Type B pancreatic cell (in vitro differentiated cells): ENCODE results near the gene CCP110. TPM values are rescaled to one million over a fixed set of nuclear protein-coding genes. Genes with fewer than 3 reads are reported as not detected.

ENCODE experiments used
- DNase-seq: peaks from one replicate; pipeline ENCODE4 v3.0.0; 2021; ENCODE audit warnings: mixed read lengths; ENCODE audit not compliant: unreplicated experiment; ENCODE audit errors: extremely low spot score
- H3K27ac Mint-ChIP-seq: 2 replicates; pipeline ENCODE4 v1.8.0; 2021; ENCODE audit warnings: mild to moderate bottlenecking, mixed read lengths
- H3K27me3 Mint-ChIP-seq: 2 replicates; pipeline ENCODE4 v1.8.0; 2021; ENCODE audit warnings: mixed read lengths
- H3K36me3 Mint-ChIP-seq: 2 replicates; pipeline ENCODE4 v1.8.0; 2021; ENCODE audit warnings: mixed read lengths
- H3K4me1 Mint-ChIP-seq: one replicate; pipeline ENCODE4 v1.8.0; 2021; ENCODE audit warnings: mixed read lengths; ENCODE audit not compliant: unreplicated experiment
- H3K4me3 Mint-ChIP-seq: 2 replicates; pipeline ENCODE4 v1.8.0; 2021; ENCODE audit warnings: mild to moderate bottlenecking, mixed read lengths
- H3K9me3 Mint-ChIP-seq: 2 replicates; pipeline ENCODE4 v1.8.0; 2021; ENCODE audit warnings: mixed read lengths
- total RNA-seq: library from RNA; stranded (reverse); gene quantifications from 2 replicates; pipeline ENCODE4 v1.2.1, GENCODE V29; 2021; ENCODE audit warnings: low replicate concordance
- TF ChIP-seq, protein P1 (sequence below): fragments of 200-600 bp; sonication (generic); conservative IDR thresholded peaks from 2 replicates; pipeline ENCODE4 v1.5.0; 2021; ENCODE audit warnings: antibody characterized with exemption, mild to moderate bottlenecking

The CCP110 gene
- total RNA-seq, 1 donor from 2014 or later = 29.1 TPM

DNA sequence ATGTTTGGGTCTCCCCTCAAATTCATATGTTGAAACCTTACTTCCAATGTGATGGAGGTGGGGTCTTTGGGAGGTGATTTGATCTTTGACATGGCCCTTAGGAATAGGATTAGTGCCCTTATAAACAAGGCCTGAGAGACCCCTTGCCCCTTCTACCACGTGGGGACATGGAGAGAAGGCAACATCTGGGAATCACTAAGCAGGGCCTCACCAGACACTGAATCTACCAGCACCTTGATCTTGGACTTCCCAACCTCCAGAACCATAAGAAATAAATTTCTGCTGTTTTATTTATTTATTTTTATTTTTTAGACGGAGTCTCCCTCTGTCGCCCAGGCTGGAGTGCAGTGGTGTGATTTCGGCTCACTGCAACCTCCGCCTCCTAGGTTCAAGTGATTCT lies 42.0 kb upstream of the CCP110 start:
- no peaks in the 10 kb centered on the region for H3K27me3 Mint-ChIP-seq
- H3K4me3 Mint-ChIP-seq = no peak overlapping the region

DNA sequence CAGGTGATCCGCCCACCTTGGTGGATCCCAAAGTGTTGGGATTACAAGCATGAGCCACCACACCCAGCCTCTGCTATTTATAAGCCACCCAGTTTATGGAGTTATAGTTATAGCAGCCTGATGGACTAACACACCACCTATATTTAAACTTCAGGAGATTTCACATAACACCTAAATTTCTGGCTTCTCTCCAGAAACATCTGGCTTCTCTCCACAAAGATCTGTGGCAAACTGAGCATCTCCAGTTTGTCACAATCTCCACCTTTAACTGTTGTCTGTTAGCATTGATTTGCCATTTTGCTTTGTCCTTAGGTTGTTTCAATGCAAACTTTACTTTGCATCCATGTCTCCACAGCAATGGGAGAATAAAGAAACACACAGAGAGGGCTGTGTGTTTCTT lies 41.5 kb upstream of the CCP110 start:
- no peaks in the 10 kb centered on the region for H3K9me3 Mint-ChIP-seq
- H3K36me3 Mint-ChIP-seq = no peaks in the 10 kb centered on the region
- TF ChIP-seq, protein P1, sequence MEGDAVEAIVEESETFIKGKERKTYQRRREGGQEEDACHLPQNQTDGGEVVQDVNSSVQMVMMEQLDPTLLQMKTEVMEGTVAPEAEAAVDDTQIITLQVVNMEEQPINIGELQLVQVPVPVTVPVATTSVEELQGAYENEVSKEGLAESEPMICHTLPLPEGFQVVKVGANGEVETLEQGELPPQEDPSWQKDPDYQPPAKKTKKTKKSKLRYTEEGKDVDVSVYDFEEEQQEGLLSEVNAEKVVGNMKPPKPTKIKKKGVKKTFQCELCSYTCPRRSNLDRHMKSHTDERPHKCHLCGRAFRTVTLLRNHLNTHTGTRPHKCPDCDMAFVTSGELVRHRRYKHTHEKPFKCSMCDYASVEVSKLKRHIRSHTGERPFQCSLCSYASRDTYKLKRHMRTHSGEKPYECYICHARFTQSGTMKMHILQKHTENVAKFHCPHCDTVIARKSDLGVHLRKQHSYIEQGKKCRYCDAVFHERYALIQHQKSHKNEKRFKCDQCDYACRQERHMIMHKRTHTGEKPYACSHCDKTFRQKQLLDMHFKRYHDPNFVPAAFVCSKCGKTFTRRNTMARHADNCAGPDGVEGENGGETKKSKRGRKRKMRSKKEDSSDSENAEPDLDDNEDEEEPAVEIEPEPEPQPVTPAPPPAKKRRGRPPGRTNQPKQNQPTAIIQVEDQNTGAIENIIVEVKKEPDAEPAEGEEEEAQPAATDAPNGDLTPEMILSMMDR = no peak
- no peak for DNase-seq
- no peak overlapping the region for H3K27ac Mint-ChIP-seq
- no peaks in the 10 kb centered on the region for H3K27me3 Mint-ChIP-seq
- H3K4me1 Mint-ChIP-seq = no peaks in the 10 kb centered on the region
- no peak overlapping the region for H3K4me3 Mint-ChIP-seq

More for the DNA sequence above, 42.0 kb upstream of the CCP110 start:
- TF ChIP-seq, protein P1 = no peak
- Mint-ChIP-seq H3K27ac (no peak overlapping the region), H3K36me3 (no peaks in the 10 kb centered on the region), H3K4me1 (no peaks in the 10 kb centered on the region), H3K9me3 (no peaks in the 10 kb centered on the region)
- DNase-seq = no peak

DNA sequence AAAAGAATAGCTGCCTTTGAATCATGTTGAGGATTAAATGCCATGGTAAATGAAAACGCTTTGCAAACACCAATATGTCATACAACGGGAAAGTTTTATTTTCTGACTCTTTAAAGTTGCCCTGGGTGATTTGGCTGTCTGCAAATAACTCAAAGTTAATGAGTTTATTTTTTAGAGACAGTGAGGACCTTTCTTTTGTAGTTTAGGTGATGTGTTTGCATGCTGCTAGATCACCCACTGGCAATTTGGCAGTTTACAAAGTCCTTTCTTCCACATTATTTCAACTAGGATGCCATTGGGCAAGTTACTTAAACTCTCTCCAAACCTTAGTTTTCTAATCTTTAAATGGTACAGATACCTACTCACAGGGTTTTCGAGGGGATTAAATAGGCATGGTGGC lies 39.6 kb upstream of the CCP110 start:
- no peak overlapping the region for H3K4me3 Mint-ChIP-seq
- no peak overlapping the region for H3K27ac Mint-ChIP-seq
- H3K9me3 Mint-ChIP-seq = no peaks in the 10 kb centered on the region
- DNase-seq = no peak
- TF ChIP-seq, protein P1 = no peak
- H3K4me1 Mint-ChIP-seq = no peaks in the 10 kb centered on the region
- no peaks in the 10 kb centered on the region for H3K27me3 Mint-ChIP-seq
- no peaks in the 10 kb centered on the region for H3K36me3 Mint-ChIP-seq

DNA sequence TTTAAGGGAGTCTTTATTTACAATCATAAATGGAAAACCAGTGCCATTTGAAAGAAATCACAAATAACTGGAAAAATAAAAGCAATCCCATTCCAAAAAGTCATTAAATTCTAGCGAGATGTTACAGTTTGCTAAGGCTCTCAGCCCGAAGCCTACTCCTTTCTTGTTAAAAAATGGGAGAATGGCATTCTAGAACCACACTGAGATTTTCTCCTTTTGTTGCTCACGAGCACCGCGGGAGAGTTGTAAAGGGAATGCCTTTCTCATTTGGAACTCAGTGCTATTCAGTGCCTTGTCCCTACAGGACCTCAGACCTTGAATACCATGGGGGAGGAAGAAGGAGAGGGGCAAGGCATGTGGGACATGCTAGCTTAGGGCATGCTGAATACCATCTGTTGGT lies 38.1 kb upstream of the CCP110 start:
- no peaks in the 10 kb centered on the region for H3K27me3 Mint-ChIP-seq
- no peak overlapping the region for H3K4me3 Mint-ChIP-seq
- DNase-seq = no peak
- no peak overlapping the region for H3K27ac Mint-ChIP-seq
- TF ChIP-seq, protein P1 = no peak
- H3K36me3 Mint-ChIP-seq = no peaks in the 10 kb centered on the region
- H3K9me3 Mint-ChIP-seq = no peaks in the 10 kb centered on the region
- H3K4me1 Mint-ChIP-seq = no peaks in the 10 kb centered on the region

DNA sequence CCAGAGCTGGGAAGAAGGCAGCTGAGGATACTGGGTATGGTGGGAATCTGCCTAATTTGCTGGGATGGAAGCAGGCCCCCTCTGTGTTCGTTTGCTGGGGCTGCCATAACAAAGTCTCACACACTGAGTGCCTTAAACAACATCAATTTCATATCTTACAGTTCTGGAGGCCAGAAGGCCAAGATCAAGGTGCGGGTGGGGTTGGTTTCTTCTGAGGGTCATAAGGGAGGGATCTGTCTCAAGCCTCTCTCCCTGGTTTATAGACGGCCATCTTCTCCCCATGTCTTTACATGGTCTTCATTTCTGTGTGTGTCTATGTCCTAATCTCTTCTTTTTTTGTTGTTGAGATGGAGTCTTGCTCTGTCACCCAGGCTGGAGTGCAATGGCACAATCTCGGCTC lies 37.7 kb upstream of the CCP110 start:
- H3K27me3 Mint-ChIP-seq = no peaks in the 10 kb centered on the region
- H3K9me3 Mint-ChIP-seq = no peaks in the 10 kb centered on the region
- H3K27ac Mint-ChIP-seq = no peak overlapping the region
- TF ChIP-seq, protein P1 = no peak
- H3K4me1 Mint-ChIP-seq = no peaks in the 10 kb centered on the region
- no peak overlapping the region for H3K4me3 Mint-ChIP-seq
- DNase-seq = no peak
- H3K36me3 Mint-ChIP-seq = no peaks in the 10 kb centered on the region

DNA sequence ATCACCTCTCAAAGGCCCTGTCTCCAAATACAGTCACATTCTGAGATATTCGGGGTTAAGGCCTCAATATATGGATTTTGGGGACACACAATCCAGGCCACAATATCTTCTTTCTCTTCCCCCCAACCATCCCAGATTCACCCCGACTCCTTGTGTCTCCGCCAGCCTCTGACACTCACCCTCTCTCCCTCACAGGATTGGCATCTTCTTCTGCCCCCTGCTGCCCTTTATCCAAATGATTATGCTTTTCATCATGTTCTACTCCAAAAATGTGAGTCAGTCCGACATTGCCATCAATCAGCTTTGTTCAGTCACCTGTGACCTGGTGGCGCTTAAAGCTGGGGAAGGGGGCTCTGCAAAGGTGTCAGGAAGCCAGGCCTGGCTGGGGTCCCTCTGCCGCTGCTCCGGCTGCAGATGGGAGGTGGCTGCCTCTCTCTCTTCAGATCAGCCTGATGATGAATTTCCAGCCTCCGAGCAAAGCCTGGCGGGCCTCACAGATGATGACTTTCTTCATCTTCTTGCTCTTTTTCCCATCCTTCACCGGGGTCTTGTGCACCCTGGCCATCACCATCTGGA lies 36.9 kb upstream of the CCP110 start:
- H3K27ac Mint-ChIP-seq = no peak overlapping the region
- no peaks in the 10 kb centered on the region for H3K36me3 Mint-ChIP-seq
- TF ChIP-seq, protein P1 = no peak
- H3K27me3 Mint-ChIP-seq = no peaks in the 10 kb centered on the region
- no peak for DNase-seq
- no peak overlapping the region for H3K4me3 Mint-ChIP-seq
- no peaks in the 10 kb centered on the region for H3K4me1 Mint-ChIP-seq
- H3K9me3 Mint-ChIP-seq = no peaks in the 10 kb centered on the region
